Measurements from ENCODE around the gene LRRC74A. TPM values are rescaled to one million over a fixed set of nuclear protein-coding genes. Genes with fewer than 3 reads are reported as not detected.
A peak's percentile ranks its signal among the peaks of the same experiment; 100 is the strongest.
"Not testable (repeated sequence)": the region's sequence is repeated elsewhere in the genome, so short reads cannot be mapped to it uniquely, and the experiment has no call there.

Gene LRRC74A
- total RNA-seq, 1 donor from 2014 or later, result not detected

- DNase-seq, result no peak
Observed at GRCh38 chr14:76894308-76894707, 68.1 kb downstream of the LRRC74A start.

DNA sequence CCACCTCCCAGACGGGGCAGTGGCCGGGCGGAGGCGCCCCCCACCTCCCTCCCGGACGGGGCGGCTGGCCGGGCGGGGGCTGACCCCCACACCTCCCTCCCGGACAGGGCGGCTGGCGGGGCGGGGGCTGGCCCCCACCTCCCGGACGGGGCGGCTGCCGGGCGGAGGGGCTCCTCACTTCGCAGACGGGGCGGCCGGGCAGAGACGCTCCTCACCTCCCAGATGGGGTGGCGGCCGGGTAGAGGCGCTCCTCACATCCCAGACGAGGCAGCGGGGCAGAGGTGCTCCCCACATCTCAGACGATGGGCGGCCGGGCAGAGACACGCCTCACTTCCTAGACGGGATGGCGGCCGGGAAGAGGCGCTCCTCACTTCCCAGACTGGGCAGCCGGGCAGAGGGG, 71.8 kb downstream of the LRRC74A start:
- DNase-seq, result not testable (repeated sequence)

DNA sequence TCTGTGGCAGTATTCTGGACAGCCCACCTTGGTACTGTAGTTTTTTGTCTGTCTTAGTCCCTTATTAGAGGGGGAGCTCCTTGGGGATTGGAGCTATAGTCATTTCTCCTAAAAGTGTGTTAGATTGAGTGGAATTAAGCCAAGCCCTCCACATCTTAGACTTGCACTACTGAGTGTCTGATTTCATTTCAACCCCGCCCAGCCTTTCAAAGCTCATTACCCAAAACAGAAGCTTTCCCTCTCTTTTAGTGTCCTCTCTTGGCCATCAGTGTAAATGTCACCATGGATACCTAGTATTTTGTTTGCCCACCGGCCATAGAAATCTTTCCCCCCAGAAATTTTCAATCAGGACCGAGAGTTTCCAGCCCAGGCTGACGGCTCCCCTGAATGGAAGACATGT, 74.5 kb downstream of the LRRC74A start:
- DNase-seq, result no peak

DNA sequence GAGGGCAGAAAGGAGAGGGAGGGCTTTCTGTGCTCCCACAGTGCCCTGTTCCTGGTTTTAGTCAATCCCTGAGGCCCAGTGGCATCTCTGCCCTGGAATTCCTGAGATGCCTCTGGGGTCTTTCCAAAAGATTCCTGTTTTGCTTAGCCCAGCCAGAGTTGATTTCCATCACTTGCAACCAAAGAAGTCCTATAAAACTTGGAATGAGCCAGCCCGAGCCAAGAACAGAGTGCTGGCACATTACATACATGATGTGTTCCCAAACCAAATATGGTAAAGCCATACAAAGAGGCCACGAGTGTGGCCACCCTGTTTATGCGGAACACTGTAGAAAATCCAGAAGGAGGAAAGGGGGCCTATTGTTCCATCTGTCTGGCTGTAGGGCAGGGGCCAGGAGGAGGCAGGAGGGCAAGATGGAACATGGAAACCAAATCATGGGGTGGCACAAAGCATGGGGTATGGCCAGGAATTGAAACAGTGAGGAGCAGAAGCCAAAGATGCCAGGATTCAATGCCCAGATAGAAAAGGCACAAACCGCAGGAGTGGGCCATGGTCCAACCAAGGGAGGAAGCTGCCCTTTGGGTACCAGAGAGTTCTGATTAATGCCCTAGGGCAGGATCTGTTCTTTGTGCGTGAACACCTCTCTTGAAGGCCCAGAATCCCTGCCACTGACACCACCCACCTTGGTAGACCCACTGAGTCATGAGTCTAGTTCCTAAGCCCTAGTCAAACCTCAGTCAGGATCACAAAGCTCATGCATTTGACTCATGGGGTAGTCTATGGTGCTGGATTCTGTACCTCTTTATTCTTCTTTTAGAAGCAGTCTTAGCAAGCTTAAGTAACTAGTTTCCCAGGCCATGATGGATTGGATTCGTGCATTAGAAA, 75.2 kb downstream of the LRRC74A start:
- DNase-seq, result no peak

- no peak for DNase-seq
Observed at GRCh38 chr14:76902591-76902990, 76.4 kb downstream of the LRRC74A start.

GRCh38 chr14:76904100-76904739, 78.0 kb downstream of the LRRC74A start:
- peak; percentile 46 for DNase-seq

DNA sequence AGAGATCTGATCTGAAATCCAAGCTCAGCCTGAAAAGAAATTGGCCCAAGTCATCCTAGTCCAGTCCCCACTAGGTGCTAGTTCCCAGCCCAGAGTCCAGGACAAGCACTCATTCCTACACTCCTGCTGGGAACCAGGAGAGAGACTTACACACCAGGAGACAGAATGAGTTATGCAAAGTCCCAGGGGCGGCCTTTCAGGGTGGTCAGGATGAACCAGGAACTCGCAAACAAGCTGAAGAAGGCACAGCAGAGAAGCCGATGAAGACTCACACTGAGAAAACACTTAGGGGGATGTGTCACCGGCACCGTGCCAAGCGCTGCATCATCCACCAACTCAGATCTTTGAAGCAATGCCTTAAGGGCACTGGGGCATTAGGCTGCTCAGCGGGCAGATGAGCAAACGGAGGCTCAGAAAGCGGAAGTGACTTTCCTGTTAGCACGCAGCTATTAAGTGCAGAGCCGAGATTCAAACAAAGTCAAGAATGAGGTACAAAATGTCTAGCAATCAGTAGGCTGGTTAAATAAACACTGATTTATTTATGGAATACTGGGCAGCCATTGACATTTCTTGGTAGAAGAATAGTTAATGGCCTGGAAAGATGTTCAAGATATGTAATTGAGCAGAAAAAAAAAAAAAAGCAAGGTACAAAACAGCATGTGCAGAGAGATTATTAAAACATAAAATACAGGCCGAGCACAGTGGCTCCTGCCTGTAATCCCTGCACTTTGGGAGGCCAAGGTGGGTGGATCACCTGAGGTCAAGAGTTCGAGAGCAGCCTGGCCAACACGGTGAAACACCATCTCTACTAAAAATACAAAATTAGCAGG, 78.7 kb downstream of the LRRC74A start:
- peak; percentile 87 for DNase-seq

DNA sequence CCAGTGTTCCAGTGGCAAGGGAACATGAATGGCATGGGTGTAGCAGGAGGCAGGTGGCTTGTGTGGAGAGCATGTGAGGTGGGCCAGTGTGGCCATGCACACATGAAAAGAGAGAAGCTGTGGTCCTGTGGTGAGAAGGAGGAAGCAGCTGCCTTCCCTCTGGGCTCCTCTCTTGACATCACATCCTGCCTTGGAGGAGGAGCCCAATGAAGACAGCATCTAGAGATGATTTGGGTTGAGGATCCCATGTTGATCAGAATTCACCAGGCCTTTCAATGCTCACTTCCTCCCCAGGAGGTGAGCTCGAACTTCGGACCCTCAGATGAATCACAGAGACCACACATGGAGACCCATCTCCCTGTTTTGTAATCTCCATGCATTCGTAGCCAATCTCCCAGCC, 82.6 kb downstream of the LRRC74A start:
- no peak for DNase-seq

DNA sequence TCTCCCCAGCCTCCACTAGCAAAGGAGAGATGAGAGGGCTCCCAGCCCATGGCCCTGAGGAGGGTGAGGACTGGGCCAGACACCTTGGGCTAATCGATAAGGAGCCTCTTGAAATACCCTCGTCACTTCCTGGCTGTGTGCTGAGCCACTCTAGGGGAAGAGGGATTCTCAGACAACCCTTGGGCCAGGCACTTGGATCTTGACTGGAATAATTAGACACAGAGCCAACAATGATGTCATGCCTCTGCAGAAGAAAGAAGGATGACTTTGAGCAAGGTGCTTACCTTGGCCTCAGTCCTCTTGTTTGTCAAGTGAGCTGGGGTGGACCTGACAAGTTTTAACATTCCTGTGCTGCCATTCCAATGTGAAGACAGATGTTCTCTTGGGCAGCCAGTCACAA, 83.1 kb downstream of the LRRC74A start:
- DNase-seq, result no peak

DNA sequence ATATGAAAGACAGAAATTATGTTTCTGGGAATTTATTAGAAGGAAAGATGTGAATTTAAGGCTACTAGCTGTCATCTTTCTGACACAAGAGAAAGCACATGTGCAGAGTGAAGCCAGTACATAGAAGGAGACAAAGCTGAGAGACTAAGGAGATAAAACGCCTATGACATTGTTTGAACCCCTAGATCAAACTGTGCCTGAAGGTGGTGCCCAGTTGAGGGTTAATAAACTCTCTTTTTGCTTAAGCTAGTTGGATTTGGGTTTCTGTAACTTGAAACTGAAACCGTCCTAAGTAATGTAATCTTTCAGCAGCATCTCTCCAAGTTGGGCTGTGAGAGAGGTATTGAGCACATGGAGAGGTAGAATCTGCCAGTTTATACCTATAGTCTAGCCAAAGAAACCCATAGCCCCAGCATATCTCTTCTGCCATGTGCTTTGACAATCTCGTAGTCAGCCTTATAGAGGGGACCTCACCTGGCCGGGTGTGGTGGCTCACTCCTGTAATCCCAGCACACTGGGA, 84.2 kb downstream of the LRRC74A start:
- DNase-seq, result no peak

DNA sequence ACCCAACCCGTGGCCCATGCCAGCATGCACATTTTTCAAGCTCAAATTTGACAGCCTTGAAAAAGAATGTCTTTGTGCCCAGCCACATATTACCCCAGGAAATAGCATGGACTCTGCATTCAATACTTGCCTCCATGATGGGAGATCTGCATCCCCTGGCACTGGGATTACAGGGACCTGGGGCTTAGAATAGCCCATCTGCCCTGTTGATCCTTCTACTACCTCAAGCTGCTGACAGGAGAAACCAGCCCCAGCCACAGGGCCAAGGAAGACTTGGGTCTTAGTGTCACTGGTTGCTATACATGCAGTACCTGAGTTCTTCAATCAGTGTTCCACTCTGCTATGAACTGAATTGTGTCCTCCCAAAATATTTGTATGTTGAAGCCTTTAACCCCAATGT, 85.3 kb downstream of the LRRC74A start:
- DNase-seq, result no peak

GRCh38 chr14:76914533-76915081, 88.4 kb downstream of the LRRC74A start:
- not testable (repeated sequence) for DNase-seq

DNA sequence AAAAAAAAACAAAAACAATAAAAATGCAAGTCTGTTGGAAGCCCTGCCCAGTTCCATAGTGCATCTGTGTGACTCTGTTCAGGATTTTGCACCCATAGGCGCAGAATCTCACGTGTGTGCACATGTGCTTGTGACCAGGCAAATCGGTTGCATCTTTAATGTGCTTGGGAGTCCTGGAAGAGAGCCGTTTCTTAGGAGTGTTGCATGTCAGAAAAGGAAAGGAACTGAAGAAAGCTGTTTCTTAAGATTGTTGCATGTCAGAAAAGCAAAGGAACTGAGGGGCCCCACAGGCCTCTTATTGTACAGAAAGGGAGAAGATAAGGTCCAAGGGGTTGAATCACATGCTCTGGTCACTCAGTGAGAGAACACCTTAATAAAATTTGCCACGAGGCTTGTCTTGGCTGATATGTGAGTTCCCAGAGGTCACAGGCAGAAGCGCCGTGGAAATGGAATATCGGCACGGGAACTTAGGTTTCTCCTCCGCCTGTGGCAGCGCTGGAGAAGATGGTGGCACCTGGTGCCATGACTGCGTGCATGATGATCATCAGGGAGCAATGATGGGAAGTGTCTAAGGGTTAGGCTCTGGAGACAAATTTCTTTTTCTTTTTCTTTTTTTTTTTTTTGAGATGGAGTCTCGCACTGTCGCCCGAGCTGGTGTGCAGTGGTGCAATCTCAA, 90.0 kb downstream of the LRRC74A start:
- no peak for DNase-seq

GRCh38 chr14:76917158-76917596, 91.0 kb downstream of the LRRC74A start:
- peak; percentile 90 for DNase-seq

- no peak for DNase-seq
Observed at GRCh38 chr14:76917745-76918255, 91.6 kb downstream of the LRRC74A start.

DNA sequence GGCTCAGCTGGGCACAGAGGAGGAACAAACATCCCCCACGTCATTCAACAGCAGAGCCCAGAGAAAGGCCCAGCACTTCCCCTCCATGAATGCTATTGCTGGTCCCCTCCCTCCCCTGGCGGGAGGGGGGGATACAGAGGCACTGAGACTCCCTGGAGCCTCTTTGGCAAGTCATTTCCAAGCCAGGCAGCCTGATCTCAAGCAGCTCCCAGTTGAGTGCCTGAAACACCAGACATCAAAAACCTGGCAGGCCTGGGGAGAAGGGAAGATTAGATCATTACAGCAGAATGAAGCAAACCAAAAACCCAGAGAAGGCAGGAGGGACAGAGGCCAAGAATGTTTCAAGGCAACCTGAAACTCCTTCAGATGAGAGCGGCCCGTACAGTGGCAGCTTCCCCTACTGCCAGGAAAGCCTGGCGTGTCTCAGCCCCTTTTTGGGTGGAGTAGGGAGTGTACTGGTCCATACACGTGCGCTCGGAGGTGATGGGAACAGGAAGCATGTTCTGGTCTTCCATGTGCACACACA, 92.1 kb downstream of the LRRC74A start:
- DNase-seq, result peak; percentile 42

DNA sequence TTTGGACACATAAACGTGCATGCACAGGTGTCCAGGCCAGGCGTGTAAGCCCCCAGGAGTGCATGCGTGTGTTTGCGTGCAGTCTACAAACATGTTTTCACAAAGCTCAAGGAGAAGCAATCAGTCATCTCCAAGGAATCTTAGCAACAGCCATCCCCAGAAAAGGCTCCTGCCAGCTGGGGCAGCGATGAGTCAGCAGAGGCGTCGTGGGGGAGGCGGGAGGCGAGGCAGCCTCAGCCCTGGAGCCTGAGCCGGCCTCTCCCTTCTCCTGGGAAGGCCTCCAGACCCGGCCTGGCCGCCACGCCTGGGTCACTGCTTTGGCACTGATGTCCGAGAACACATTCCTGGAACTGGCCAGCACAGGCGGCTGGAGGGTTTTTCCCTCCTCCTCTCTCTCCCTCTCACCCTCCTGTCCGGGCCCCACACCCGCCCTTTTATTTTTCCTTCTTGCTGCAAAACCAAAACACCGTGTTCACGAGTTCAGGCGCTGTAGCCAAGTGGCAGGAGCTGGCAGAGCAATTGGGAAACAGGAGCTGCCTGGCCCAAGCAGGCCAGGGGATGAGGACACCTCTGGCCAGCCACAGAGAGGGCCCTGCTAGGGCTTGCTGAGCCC, 92.7 kb downstream of the LRRC74A start:
- DNase-seq, result peak; percentile 96

Data from dermis blood vessel endothelial cell (primary cell).